Measurements from ENCODE around the gene APLNR. TPM values are rescaled to one million over a fixed set of nuclear protein-coding genes. Genes with fewer than 3 reads are reported as not detected.

APLNR gene
- total RNA-seq, 2 donors from 2014 or later = not detected

DNA sequence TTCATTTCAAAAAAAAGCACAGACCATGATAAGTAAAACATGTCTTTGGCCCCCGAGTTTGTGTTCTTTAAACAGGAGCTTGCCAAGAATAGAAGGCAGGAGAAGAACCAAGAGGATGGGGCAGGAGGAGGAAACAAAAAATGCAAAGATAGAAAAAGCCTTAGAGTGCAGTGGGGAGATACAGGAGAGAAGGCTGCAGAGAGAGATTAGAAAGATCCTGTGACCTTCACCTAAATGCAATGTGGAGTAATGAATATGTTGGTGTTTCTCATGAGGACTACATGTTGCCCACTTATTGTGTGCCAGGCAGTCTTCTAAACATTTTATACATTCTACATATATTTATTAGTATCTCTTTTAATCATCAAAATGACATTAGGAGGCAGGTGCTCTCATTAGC lies 2.3 kb upstream of the APLNR start:
- no peak for ATAC-seq (replicated peaks)
- Mint-ChIP-seq H3K27ac (no peak overlapping the region), H3K9me3 (no peaks in the 10 kb centered on the region)

GRCh38 chr11:57235761-57236703 lies 1.0 kb downstream of the APLNR start:
- no peak overlapping the region for H3K4me3 Mint-ChIP-seq
- H3K27me3 Mint-ChIP-seq = peaks cover 64% of the 10 kb centered on the region
- H3K9me3 Mint-ChIP-seq = no peaks in the 10 kb centered on the region
- H3K4me1 Mint-ChIP-seq = peaks cover 11% of the 10 kb centered on the region
- no peak overlapping the region for H3K27ac Mint-ChIP-seq
- no peak for ATAC-seq (replicated peaks)
- no peaks in the 10 kb centered on the region for H3K36me3 Mint-ChIP-seq (ENCODE audit: low read depth)

More for the DNA sequence above, 2.3 kb upstream of the APLNR start:
- no peaks in the 10 kb centered on the region for H3K36me3 Mint-ChIP-seq (ENCODE audit: low read depth)
- H3K27me3 Mint-ChIP-seq = peaks cover 39% of the 10 kb centered on the region
- peaks cover 6% of the 10 kb centered on the region for H3K4me1 Mint-ChIP-seq
- H3K4me3 Mint-ChIP-seq = no peak overlapping the region

DNA sequence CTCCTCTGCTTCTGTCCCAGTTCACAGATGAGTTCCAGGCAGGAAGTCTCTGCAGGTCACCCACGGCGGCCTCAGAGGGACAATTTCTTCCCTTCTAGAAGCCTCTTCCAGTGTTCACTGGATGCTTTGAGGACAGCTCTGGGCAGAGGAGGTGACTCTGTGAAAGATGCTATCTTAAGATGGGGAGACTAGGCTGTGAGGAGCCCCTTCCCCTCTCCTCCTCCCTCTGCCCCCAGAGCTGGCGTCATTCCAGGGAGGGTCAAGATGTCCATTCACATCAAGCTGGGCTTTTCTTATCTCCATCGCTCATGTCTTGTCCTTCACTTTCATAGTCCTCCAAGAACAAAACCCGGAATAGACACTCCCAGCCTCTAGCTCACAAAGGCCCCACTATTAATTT lies 3.3 kb downstream of the APLNR start:
- peaks cover 11% of the 10 kb centered on the region for H3K4me1 Mint-ChIP-seq
- ATAC-seq (replicated peaks) = no peak
- H3K27ac Mint-ChIP-seq = no peak overlapping the region
- no peaks in the 10 kb centered on the region for H3K36me3 Mint-ChIP-seq (ENCODE audit: low read depth)
- H3K9me3 Mint-ChIP-seq = no peaks in the 10 kb centered on the region
- no peak overlapping the region for H3K4me3 Mint-ChIP-seq
- peaks cover 69% of the 10 kb centered on the region for H3K27me3 Mint-ChIP-seq

GRCh38 chr11:57231539-57232253 lies 5.4 kb downstream of the APLNR start:
- Mint-ChIP-seq H3K27me3 (peaks cover 55% of the 10 kb centered on the region), H3K9me3 (no peaks in the 10 kb centered on the region), H3K4me1 (peaks cover 5% of the 10 kb centered on the region), H3K36me3 (ENCODE audit: low read depth) (no peaks in the 10 kb centered on the region), H3K4me3 (no peak overlapping the region), H3K27ac (no peak overlapping the region)
- ATAC-seq (replicated peaks) = no peak

GRCh38 chr11:57230791-57231538 lies 6.1 kb downstream of the APLNR start:
- H3K9me3 Mint-ChIP-seq = no peaks in the 10 kb centered on the region
- peaks cover 53% of the 10 kb centered on the region for H3K27me3 Mint-ChIP-seq
- H3K4me1 Mint-ChIP-seq = peaks cover 5% of the 10 kb centered on the region

GRCh38 chr11:57230316-57230715 lies 6.7 kb downstream of the APLNR start:
- H3K27me3 Mint-ChIP-seq = peaks cover 47% of the 10 kb centered on the region
- ATAC-seq (replicated peaks) = no peak
- H3K36me3 Mint-ChIP-seq (ENCODE audit: low read depth) = no peaks in the 10 kb centered on the region
- H3K9me3 Mint-ChIP-seq = no peaks in the 10 kb centered on the region
- H3K27ac Mint-ChIP-seq = no peak overlapping the region
- peaks cover 5% of the 10 kb centered on the region for H3K4me1 Mint-ChIP-seq
- H3K4me3 Mint-ChIP-seq = no peak overlapping the region

More at GRCh38 chr11:57230791-57231538, 6.1 kb downstream of the APLNR start:
- Mint-ChIP-seq H3K27ac (no peak overlapping the region), H3K36me3 (ENCODE audit: low read depth) (no peaks in the 10 kb centered on the region), H3K4me3 (no peak overlapping the region)
- ATAC-seq (replicated peaks) = no peak

GRCh38 chr11:57228600-57228999 lies 8.4 kb downstream of the APLNR start:
- Mint-ChIP-seq H3K36me3 (ENCODE audit: low read depth) (no peaks in the 10 kb centered on the region), H3K9me3 (no peaks in the 10 kb centered on the region), H3K4me1 (peaks cover 5% of the 10 kb centered on the region), H3K27ac (no peak overlapping the region), H3K4me3 (no peak overlapping the region), H3K27me3 (peaks cover 33% of the 10 kb centered on the region)
- no peak for ATAC-seq (replicated peaks)

DNA sequence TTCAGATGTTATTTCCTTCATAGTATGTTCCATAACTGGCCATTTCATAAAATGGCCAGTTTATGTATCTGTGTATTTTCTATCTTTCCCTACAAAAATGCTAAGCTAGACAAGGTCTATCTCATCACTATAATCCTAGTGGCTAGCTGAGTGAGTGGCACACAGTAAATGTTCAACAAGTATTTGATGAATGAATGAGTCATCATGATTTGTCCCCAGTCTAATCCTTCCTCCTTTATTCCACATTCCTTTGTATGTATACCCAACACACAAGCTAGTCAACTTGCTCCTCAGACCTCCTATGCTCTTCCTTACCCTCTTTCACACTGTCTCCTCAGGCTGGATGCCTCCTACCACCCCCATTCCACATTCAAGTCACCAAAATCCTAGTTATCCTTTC lies 12.5 kb downstream of the APLNR start:
- no peak overlapping the region for H3K27ac Mint-ChIP-seq
- ATAC-seq (replicated peaks) = no peak
- no peaks in the 10 kb centered on the region for H3K9me3 Mint-ChIP-seq
- H3K4me3 Mint-ChIP-seq = no peak overlapping the region
- H3K4me1 Mint-ChIP-seq = no peaks in the 10 kb centered on the region
- H3K27me3 Mint-ChIP-seq = peaks cover 4% of the 10 kb centered on the region
- H3K36me3 Mint-ChIP-seq (ENCODE audit: low read depth) = no peaks in the 10 kb centered on the region

DNA sequence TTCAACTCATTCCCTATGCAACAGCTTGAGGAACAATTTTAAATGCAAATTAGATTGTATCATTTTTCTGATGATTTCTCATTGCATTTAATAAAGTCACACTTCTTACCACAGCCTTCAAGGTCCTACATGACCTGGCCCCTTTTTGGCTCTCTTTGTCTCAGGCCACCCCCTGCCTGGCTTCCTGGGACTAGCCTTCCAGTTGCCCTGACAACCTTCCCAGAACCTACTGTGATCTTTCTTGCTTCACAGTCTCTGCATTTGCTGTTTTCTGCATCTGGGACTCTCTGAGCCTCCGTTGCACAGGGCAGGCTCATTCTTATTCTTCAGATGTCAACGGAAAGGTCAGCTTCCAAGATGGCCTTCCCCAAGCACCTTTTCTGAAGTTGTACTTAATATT lies 12.9 kb downstream of the APLNR start:
- no peak overlapping the region for H3K4me3 Mint-ChIP-seq
- no peaks in the 10 kb centered on the region for H3K4me1 Mint-ChIP-seq
- ATAC-seq (replicated peaks) = no peak
- no peaks in the 10 kb centered on the region for H3K36me3 Mint-ChIP-seq (ENCODE audit: low read depth)
- H3K9me3 Mint-ChIP-seq = no peaks in the 10 kb centered on the region
- peaks cover 6% of the 10 kb centered on the region for H3K27me3 Mint-ChIP-seq
- no peak overlapping the region for H3K27ac Mint-ChIP-seq

DNA sequence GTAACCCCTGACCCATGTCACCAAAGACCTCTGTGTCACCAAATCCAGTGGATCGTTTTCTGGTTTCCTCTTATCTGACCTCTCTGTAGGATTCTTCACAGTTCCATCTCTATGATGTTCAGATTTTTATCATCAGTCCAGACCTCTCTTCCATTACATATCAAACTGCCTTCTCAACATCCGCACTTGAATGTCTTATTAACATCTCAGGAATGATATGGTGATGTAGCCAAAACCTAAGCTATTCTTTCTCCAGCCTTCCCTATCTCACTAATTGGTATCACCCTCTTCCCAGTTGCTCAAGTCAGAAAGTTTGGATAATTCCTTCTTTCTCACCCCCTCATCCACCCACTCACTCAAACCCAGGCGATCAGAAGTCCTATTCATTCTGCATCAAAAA lies 13.4 kb downstream of the APLNR start:
- Mint-ChIP-seq H3K27ac (no peak overlapping the region), H3K27me3 (peaks cover 8% of the 10 kb centered on the region), H3K9me3 (no peaks in the 10 kb centered on the region), H3K4me3 (no peak overlapping the region), H3K36me3 (ENCODE audit: low read depth) (no peaks in the 10 kb centered on the region), H3K4me1 (no peaks in the 10 kb centered on the region)
- no peak for ATAC-seq (replicated peaks)

DNA sequence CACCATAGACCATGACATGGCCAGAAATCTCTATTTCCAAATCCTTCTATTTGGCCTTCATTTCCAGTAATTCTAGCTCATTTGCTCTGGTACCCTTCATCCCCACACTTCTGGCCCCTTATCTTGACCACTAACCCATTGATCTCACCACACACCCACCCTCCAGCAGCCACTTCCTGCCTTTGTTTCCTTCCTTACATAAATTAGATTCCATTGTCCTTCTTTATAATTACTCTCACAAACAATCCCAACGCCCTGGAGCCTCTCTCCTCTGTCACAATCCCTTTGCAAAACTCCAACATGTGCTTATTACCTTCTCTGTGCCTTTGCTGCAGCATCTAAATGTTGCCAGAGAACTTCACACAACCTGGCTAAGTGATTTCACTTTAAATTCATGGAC lies 14.8 kb downstream of the APLNR start:
- H3K27me3 Mint-ChIP-seq = peaks cover 16% of the 10 kb centered on the region
- no peak overlapping the region for H3K27ac Mint-ChIP-seq
- no peak overlapping the region for H3K4me3 Mint-ChIP-seq
- H3K9me3 Mint-ChIP-seq = no peaks in the 10 kb centered on the region
- no peaks in the 10 kb centered on the region for H3K36me3 Mint-ChIP-seq (ENCODE audit: low read depth)
- ATAC-seq (replicated peaks) = no peak
- no peaks in the 10 kb centered on the region for H3K4me1 Mint-ChIP-seq

DNA sequence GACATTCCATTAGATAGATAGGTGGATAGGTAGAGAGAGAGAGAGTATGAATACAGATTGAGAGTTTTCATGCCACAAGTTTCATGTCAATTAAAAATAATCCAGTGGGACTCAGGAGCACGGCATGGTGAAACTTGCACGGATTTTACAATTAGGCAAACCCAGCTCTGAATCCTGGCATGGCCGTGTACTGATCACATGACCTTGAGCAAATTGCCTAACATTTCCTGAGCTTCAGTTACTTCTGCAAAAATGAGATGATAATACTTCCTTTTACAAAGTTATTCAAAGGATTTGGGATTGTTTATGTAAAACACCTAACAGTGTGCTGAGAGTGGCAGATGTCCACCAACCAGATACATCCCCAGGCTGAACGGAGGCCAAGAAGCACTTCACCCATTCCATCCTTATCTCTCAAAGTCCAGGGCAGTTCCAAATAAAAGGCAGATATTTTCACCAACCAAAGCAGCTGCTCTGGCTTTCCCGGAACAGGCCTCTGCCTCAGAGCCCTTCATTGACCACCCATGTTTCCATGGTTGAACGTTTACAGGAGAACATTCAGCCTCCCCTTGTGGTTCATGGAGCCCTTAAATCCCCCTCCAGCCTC lies 17.9 kb downstream of the APLNR start:
- peaks cover 22% of the 10 kb centered on the region for H3K27me3 Mint-ChIP-seq
- no peaks in the 10 kb centered on the region for H3K36me3 Mint-ChIP-seq (ENCODE audit: low read depth)
- H3K4me1 Mint-ChIP-seq = no peaks in the 10 kb centered on the region
- no peak overlapping the region for H3K27ac Mint-ChIP-seq
- no peaks in the 10 kb centered on the region for H3K9me3 Mint-ChIP-seq
- H3K4me3 Mint-ChIP-seq = no peak overlapping the region
- no peak for ATAC-seq (replicated peaks)

DNA sequence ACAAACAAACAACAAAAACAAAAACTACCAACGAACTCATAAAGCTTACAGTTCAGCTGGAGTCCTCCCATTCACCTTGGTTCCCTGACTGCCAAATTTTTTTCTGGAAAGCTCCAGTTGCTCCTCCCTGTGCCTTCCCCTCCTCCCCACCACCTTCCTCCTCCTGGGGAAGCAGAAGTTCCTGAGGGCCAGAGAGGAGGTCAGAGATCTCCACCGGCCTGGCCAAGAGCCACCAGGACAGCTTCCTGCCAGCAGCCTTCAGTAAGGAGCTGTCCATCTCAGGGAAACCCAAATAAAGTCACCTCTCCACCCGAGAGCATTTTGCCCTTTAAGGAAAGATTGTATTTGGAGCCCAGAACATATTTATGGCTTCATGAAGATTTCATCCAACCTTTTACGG lies 20.0 kb downstream of the APLNR start:
- Mint-ChIP-seq H3K27me3 (peaks cover 24% of the 10 kb centered on the region), H3K4me1 (no peaks in the 10 kb centered on the region), H3K27ac (no peak overlapping the region), H3K4me3 (no peak overlapping the region), H3K36me3 (ENCODE audit: low read depth) (no peaks in the 10 kb centered on the region), H3K9me3 (no peaks in the 10 kb centered on the region)
- no peak for ATAC-seq (replicated peaks)

DNA sequence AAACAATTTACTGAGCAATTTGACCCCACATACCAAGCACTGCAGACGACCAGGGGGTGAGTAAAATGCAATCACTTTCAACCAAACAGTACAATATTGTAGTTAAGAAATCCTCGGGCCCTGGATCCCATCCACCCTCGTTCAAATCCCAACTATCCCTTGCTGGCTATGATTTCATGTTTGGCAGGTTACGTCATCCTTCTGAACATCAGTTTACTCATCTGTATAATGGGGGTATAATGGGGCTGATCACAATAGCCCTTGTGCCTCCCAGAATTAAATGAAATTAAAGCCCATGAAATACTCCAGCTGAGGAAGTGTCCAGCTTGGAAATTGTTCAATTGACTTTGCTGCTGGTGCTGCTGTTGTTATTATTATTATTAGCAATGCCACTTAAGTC lies 20.6 kb downstream of the APLNR start:
- Mint-ChIP-seq H3K9me3 (no peaks in the 10 kb centered on the region), H3K4me1 (no peaks in the 10 kb centered on the region), H3K27ac (no peak overlapping the region), H3K36me3 (ENCODE audit: low read depth) (no peaks in the 10 kb centered on the region), H3K4me3 (no peak overlapping the region), H3K27me3 (peaks cover 25% of the 10 kb centered on the region)
- ATAC-seq (replicated peaks) = no peak

Data from activated T-helper 17 cell treated with anti-CD3 and anti-CD28 coated beads, Interleukin-2, amount 50 U/mL, for 72 hours (primary cell).